Measurements from ENCODE around the gene SULT4A1.

GRCh38 chr22:43862074-43862881, at the start of gene SULT4A1:
- TF ChIP-seq CTCF (IDR thresholded peaks at IDR 0.05 in 8 of 11, conservative IDR thresholded peaks at IDR 0.05 in 3 of 11) (no peak), POLR2AphosphoS5 (IDR thresholded peaks at IDR 0.05) (no peak), POLR2A (IDR thresholded peaks at IDR 0.05) (no peak)

All from spleen (tissue), 7 donors.